Mesendoderm (in vitro differentiated cells): ENCODE measurements around the gene CCDC150. TPM values are rescaled to one million over a fixed set of nuclear protein-coding genes. Genes with fewer than 3 reads are reported as not detected.
A peak's percentile ranks its signal among the peaks of the same experiment; 100 is the strongest.

ENCODE experiments used
- DNase-seq: peaks from one replicate; pipeline ENCODE4 v3.0.0; 2013
- H2AK5ac ChIP-seq: 2 replicates; pipeline ENCODE4 v1.6.1; 2013; ENCODE audit warnings: low read length, inconsistent platforms
- H2BK120ac ChIP-seq: 2 replicates; pipeline ENCODE4 v1.6.1; 2013; ENCODE audit warnings: low read depth, mild to moderate bottlenecking, low read length, moderate library complexity, mixed read lengths
- H2BK15ac ChIP-seq: replicated peaks from 2 replicates; pipeline ENCODE4 v1.6.1; 2013; ENCODE audit warnings: low read depth, mild to moderate bottlenecking, moderate library complexity
- H2BK5ac ChIP-seq: 2 replicates; pipeline ENCODE4 v1.6.1; 2013; ENCODE audit warnings: low read length, inconsistent platforms
- H3K18ac ChIP-seq: 2 replicates; pipeline ENCODE4 v1.6.1; 2013; ENCODE audit warnings: mild to moderate bottlenecking, low read length, mixed read lengths
- H3K23ac ChIP-seq: one replicate; pipeline ENCODE4 v1.6.1; 2013; ENCODE audit warnings: low read length
- H3K27ac ChIP-seq: 2 replicates; pipeline ENCODE4 v1.5.1; 2013; ENCODE audit warnings: low read depth, mild to moderate bottlenecking, inconsistent platforms, low read length, moderate library complexity
- H3K27me3 ChIP-seq: 2 replicates; pipeline ENCODE4 v1.6.1; 2013; ENCODE audit warnings: low read length, control low read depth, mild to moderate bottlenecking, inconsistent platforms; ENCODE audit not compliant: insufficient read depth, poor library complexity
- H3K36me3 ChIP-seq: 2 replicates; pipeline ENCODE4 v1.6.1; 2013; ENCODE audit warnings: low read length, inconsistent platforms; ENCODE audit not compliant: control insufficient read depth, insufficient read depth
- H3K4ac ChIP-seq: one replicate; pipeline ENCODE4 v1.6.1; 2013; ENCODE audit warnings: low read depth, mild to moderate bottlenecking, low read length, moderate library complexity
- H3K4me1 ChIP-seq: 2 replicates; pipeline ENCODE4 v1.6.1; 2013; ENCODE audit warnings: low read depth, low read length, inconsistent platforms; ENCODE audit not compliant: control insufficient read depth
- H3K4me2 ChIP-seq: 2 replicates; pipeline ENCODE4 v1.6.1; 2013; ENCODE audit warnings: low read length
- H3K4me3 ChIP-seq: 2 replicates; pipeline ENCODE4 v1.5.1; 2013; ENCODE audit warnings: mild to moderate bottlenecking, low read length
- H3K56ac ChIP-seq: one replicate; pipeline ENCODE4 v1.6.1; 2013; ENCODE audit warnings: low read length
- H3K79me1 ChIP-seq: 2 replicates; pipeline ENCODE4 v1.6.1; 2013; ENCODE audit warnings: low read length, inconsistent platforms
- H3K79me2 ChIP-seq: 2 replicates; pipeline ENCODE4 v1.6.1; 2013; ENCODE audit warnings: mild to moderate bottlenecking, low read length; ENCODE audit not compliant: control insufficient read depth, insufficient read depth
- H3K9ac ChIP-seq: 2 replicates; pipeline ENCODE4 v1.6.1; 2013; ENCODE audit warnings: low read length, inconsistent platforms
- H4K5ac ChIP-seq: one replicate; pipeline ENCODE4 v1.6.1; 2013; ENCODE audit warnings: low read length
- H4K8ac ChIP-seq: one replicate; pipeline ENCODE4 v1.6.1; 2013; ENCODE audit warnings: low read depth, mild to moderate bottlenecking, control low read depth, low read length, moderate library complexity
- WGBS: extraction: QIAGEN DNeasy Blood & Tissue Kit; methylation state at CpG from one replicate; pipeline ENCODE4 v1.1.7; 2013; ENCODE audit warnings: low lambda C conversion rate, missing lambda C conversion rate; ENCODE audit not compliant: insufficient coverage; ENCODE audit errors: extremely low coverage; 5-methylcytosine and 5-hydroxymethylcytosine counted together
- small RNA-seq: library from polyadenylated mRNA; stranded (forward); fragments of <200 nt; extraction: miRNeasy Mini kit (QIAGEN cat#:217004); gene quantifications from one replicate; pipeline ENCODE3, GENCODE V24; 2013; ENCODE audit not compliant: insufficient read depth

The CCDC150 gene

GRCh38 chr2:196750977-196751631 lies 111.6 kb downstream of the CCDC150 start:
- Histone ChIP-seq H2BK15ac (no peak overlapping the region), H2BK5ac (no peak overlapping the region), H3K56ac (no peak overlapping the region), H2BK120ac (no peak overlapping the region), H3K9ac (no peak overlapping the region), H3K27ac (no peak overlapping the region), H3K79me2 (no peaks in the 10 kb centered on the region), H3K4me1 (peaks cover 5% of the 10 kb centered on the region), H3K4ac (no peak overlapping the region), H3K4me3 (no peak overlapping the region), H4K5ac (no peak overlapping the region), H2AK5ac (no peak overlapping the region), H3K79me1 (no peaks in the 10 kb centered on the region), H4K8ac (no peak overlapping the region), H3K36me3 (no peaks in the 10 kb centered on the region), H3K4me2 (no peak overlapping the region), H3K27me3 (no peaks in the 10 kb centered on the region), H3K23ac (no peak overlapping the region), H3K18ac (no peak overlapping the region)
- WGBS: no CpG with 5 or more reads among the region's 8 CpGs
- DNase-seq: peak; percentile 92

- Histone ChIP-seq H2BK15ac (no peak overlapping the region), H3K4me1 (no peaks in the 10 kb centered on the region), H3K4me2 (no peak overlapping the region), H3K27me3 (no peaks in the 10 kb centered on the region), H3K79me1 (no peaks in the 10 kb centered on the region), H4K8ac (no peak overlapping the region), H3K56ac (no peak overlapping the region), H3K18ac (no peak overlapping the region), H3K27ac (no peak overlapping the region), H2BK5ac (no peak overlapping the region), H2BK120ac (no peak overlapping the region), H3K4me3 (no peak overlapping the region), H3K9ac (no peak overlapping the region), H3K4ac (no peak overlapping the region), H3K79me2 (no peaks in the 10 kb centered on the region), H3K23ac (no peak overlapping the region), H4K5ac (no peak overlapping the region), H2AK5ac (no peak overlapping the region), H3K36me3 (no peaks in the 10 kb centered on the region)
- DNase-seq: no peak
- no CpG with 5 or more reads among the region's 3 CpGs for WGBS
Observed at GRCh38 chr2:196758474-196759377, 119.2 kb downstream of the CCDC150 start.

- no peak overlapping the region for H3K23ac ChIP-seq
- no peak for DNase-seq
- no peak overlapping the region for H2BK15ac ChIP-seq
- H2BK120ac ChIP-seq: no peak overlapping the region
- H3K18ac ChIP-seq: no peak overlapping the region
- whole genome bisulfite sequencing: no CpG with 5 or more reads among the region's 5 CpGs
- H3K4me2 ChIP-seq: no peak overlapping the region
- no peak overlapping the region for H3K4ac ChIP-seq
- H3K27me3 ChIP-seq: no peaks in the 10 kb centered on the region
- no peak overlapping the region for H4K8ac ChIP-seq
- no peaks in the 10 kb centered on the region for H3K36me3 ChIP-seq
- H2BK5ac ChIP-seq: no peak overlapping the region
- H3K9ac ChIP-seq: no peak overlapping the region
- no peak overlapping the region for H3K56ac ChIP-seq
- no peaks in the 10 kb centered on the region for H3K79me1 ChIP-seq
- no peak overlapping the region for H3K4me3 ChIP-seq
- H3K79me2 ChIP-seq: no peaks in the 10 kb centered on the region
- no peak overlapping the region for H3K27ac ChIP-seq
- no peak overlapping the region for H4K5ac ChIP-seq
- H2AK5ac ChIP-seq: no peak overlapping the region
- H3K4me1 ChIP-seq: no peaks in the 10 kb centered on the region
Observed at GRCh38 chr2:196759378-196759706, 119.8 kb downstream of the CCDC150 start.

- Histone ChIP-seq H3K23ac (no peak overlapping the region), H2BK120ac (no peak overlapping the region), H3K4me2 (no peak overlapping the region), H3K27ac (no peak overlapping the region), H3K56ac (no peak overlapping the region), H3K27me3 (no peaks in the 10 kb centered on the region), H4K8ac (no peak overlapping the region), H3K79me2 (no peaks in the 10 kb centered on the region), H3K9ac (no peak overlapping the region), H3K4ac (no peak overlapping the region), H3K4me3 (no peak overlapping the region), H2BK5ac (no peak overlapping the region), H3K79me1 (no peaks in the 10 kb centered on the region), H3K36me3 (peaks cover 2% of the 10 kb centered on the region), H3K4me1 (no peaks in the 10 kb centered on the region), H3K18ac (no peak overlapping the region), H2AK5ac (no peak overlapping the region), H2BK15ac (no peak overlapping the region), H4K5ac (no peak overlapping the region)
- WGBS: no CpG with 5 or more reads among the region's 1 CpG
- DNase-seq: no peak
Observed at GRCh38 chr2:196767101-196767500, 127.6 kb downstream of the CCDC150 start.

Small RNA genes within 50 kb of the gene (small RNA-seq; reads per million reads assigned to genes)
- gene RF00424: not detected
